Fibroblast of villous mesenchyme (primary cell): Measurements from ENCODE around the gene INTS4. TPM values are rescaled to one million over a fixed set of nuclear protein-coding genes. Genes with fewer than 3 reads are reported as not detected.
"Not testable (repeated sequence)": the region's sequence is repeated elsewhere in the genome, so short reads cannot be mapped to it uniquely, and the experiment has no call there.

Experiments used
- DNase-seq: peaks from one replicate; pipeline ENCODE4 v3.0.0-alpha.2; 2010; ENCODE audit warnings: low read depth
- H3K4me3 ChIP-seq: 2 replicates; pipeline ENCODE4 v1.5.1; 2011; ENCODE audit warnings: low read depth, mild to moderate bottlenecking, low read length
- total RNA-seq: library from RNA; depleted of rRNA; stranded (reverse); fragments of >200 nt; gene quantifications from 2 replicates; pipeline ENCODE4 v1.2.3, GENCODE V29; 2012
- TF ChIP-seq, protein P1 (sequence below): IDR thresholded peaks from 2 replicates; pipeline ENCODE4 v1.5.1; 2012; ENCODE audit warnings: low read depth, mild to moderate bottlenecking, low read length; ENCODE audit not compliant: insufficient read depth

INTS4 gene
- total RNA-seq, 1 donor: 37.1 TPM

DNA sequence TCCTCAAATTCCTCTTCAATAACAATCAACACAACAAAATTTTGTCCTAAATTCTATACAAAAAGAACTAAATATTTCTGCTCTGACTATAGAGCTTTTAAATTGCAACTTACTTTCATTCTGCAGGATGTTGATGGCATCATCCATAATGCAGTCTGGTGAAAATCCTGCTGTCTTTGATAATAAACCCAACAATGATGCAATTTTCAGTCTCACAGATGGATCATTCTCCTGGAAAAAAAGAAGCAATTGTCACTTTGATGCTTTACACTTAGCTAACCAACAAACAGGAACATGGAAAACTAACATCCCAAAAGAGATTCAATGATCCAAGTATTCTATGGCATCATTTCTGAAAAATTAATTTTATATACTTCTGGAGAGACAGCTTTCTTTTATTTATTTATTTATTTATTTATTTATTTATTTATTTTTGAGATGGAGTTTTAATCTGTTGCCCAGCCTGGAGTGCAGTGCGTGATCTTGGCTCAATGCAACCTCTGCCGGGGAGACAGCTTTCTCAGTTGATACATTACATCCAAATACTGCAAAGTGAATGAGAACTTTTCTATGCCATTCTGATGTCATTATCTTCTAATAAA lies 13.0 kb downstream of the INTS4 start:
- H3K4me3 ChIP-seq: no peak overlapping the region
- DNase-seq: peak; percentile 28
- TF ChIP-seq, protein P1, sequence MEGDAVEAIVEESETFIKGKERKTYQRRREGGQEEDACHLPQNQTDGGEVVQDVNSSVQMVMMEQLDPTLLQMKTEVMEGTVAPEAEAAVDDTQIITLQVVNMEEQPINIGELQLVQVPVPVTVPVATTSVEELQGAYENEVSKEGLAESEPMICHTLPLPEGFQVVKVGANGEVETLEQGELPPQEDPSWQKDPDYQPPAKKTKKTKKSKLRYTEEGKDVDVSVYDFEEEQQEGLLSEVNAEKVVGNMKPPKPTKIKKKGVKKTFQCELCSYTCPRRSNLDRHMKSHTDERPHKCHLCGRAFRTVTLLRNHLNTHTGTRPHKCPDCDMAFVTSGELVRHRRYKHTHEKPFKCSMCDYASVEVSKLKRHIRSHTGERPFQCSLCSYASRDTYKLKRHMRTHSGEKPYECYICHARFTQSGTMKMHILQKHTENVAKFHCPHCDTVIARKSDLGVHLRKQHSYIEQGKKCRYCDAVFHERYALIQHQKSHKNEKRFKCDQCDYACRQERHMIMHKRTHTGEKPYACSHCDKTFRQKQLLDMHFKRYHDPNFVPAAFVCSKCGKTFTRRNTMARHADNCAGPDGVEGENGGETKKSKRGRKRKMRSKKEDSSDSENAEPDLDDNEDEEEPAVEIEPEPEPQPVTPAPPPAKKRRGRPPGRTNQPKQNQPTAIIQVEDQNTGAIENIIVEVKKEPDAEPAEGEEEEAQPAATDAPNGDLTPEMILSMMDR: no peak

DNA sequence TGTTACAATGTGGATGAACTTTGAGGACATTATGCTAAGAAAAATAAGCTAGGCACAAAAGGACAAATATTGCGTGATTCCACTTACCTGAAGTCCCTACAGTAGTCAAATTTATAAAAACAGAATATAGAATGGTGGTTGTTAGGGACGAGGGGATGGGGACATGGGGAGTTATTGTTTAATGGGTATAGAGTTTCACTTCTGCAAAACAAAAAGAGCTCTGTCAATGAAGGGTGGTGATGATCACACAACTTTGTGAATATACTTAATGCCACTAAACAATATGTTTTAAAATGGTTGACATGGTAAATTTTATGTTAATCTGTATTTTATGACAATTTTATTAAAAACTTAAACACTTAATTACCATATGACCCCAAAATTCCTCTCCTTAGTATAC lies 26.1 kb downstream of the INTS4 start:
- no peak overlapping the region for H3K4me3 ChIP-seq
- TF ChIP-seq, protein P1: no peak
- DNase-seq: no peak

DNA sequence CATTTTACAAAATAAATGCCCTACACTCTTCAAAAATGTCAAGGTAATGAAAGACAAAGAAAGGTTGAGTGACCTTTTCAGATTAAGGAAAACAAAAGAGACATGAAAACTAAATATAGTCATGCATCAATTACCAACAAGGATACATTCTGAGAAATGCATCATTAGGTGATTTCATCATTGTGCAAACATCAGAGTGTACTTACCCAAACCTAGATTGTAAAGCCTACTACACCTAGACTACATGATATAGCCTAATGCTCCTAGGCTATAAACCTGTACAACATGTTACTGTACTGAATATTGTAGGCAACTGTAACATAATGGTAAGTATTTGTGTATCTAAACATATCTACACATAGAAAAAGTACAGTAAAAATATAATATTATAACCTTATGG lies 26.7 kb downstream of the INTS4 start:
- DNase-seq: no peak
- no peak overlapping the region for H3K4me3 ChIP-seq
- TF ChIP-seq, protein P1: no peak

DNA sequence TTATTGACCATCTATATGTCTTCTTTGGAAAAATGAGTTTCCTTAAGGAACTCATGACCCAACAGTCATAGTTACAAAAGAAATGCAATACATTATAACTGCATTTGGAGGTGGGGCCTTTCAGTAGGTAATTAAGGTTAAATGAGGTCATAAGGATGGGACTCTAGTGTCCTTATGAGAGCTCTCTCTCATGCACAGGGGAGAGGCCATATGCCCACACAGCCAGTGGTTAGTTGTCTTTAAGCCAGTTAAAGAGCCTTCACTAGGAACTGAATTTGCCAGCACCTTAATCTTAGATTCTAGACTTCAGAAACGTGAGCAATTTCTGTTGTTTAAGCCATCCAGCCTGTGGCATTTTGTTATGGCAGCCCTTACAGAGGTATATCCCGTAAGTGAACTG lies 27.3 kb downstream of the INTS4 start:
- no peak overlapping the region for H3K4me3 ChIP-seq
- DNase-seq: no peak
- TF ChIP-seq, protein P1: no peak

DNA sequence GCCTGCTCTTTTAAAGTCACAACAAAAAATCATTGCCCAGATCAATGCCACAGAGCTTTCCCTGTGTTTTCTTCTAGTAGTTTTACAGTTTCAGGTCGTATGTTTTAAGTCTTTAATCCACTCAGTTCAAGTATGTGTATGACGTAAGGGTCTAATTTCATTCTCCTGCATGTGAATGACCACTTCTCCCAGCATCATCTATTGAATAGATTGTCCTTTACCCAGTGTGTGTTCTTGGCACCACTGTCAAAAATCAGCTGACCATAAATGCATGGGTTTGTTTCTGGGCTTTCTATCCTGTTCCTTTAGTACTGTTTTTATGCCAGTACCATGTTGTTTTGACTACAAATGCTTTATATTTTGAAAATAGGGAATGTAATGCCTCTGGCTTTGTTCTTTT lies 28.1 kb downstream of the INTS4 start:
- TF ChIP-seq, protein P1: no peak
- no peak for DNase-seq

DNA sequence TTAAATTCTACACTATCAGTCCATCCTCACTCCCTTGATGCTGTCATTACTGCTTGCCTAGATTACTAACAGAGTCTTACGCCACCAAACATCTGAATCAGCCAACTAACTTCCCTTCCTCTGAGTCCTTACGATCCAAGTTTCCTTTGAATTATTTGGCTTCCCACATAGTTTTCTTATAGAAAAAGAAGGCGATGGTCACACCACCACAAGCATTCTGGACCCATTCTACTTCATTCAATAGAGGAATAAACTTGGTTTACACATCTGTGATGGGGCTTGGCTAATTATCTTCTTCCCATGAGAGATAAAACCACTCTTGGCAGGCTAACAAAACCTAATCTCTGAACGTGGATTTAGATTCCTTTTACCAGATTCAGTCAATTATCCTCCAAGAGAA lies 35.0 kb downstream of the INTS4 start:
- TF ChIP-seq, protein P1: no peak
- peak; percentile 78 for DNase-seq
- no peak overlapping the region for H3K4me3 ChIP-seq

More for the DNA sequence above, 28.1 kb downstream of the INTS4 start:
- no peak overlapping the region for H3K4me3 ChIP-seq

DNA sequence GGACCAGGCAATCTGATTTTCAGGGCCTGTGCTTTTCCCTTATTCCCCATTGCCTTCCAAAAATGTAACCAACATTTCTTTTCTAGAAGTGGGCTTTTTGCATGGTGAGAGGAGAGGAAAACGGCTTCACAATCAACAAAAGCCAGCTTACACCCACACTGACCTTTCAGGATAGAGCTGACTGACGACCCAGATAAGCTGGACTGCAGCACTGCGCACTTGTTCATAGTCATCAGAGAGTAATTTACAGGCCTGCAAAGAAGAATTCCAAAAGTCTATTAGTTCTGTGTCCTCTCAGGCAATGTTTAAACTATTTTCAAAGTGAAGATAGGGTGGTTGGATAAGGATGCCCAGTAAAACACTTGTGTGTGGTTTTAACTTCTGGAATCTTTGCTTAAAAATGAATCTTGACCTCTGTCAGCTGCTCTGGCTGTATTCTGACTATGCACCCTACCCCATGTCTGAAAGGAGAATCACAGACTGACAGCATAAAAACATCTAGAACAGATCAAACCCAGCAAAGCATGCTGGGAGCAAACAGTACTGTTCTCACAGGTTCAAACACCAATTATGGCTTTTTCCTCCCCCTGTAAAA lies 35.8 kb downstream of the INTS4 start:
- H3K4me3 ChIP-seq: not testable (repeated sequence)

DNA sequence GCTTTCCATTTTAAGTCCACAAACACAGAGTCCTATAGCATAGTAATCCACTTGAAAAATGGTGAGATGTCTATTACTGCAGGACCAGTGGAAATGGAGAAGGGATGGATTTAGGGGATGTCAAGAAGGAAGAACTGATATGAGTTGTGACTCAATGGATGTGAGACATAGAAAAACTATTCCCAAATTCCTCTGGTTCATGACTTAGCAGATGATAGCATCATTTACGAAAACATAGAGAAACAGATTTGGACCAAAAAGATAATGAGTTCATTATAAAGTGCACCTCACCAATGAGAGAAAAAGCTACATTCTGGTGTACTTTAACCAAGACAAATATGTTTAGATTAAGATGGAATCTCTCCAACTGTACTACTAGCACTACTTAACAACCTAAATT lies 51.2 kb downstream of the INTS4 start:
- DNase-seq, H3K4me3 ChIP-seq: not testable (repeated sequence)

More for the DNA sequence above, 35.8 kb downstream of the INTS4 start:
- DNase-seq: peak; percentile 69

DNA sequence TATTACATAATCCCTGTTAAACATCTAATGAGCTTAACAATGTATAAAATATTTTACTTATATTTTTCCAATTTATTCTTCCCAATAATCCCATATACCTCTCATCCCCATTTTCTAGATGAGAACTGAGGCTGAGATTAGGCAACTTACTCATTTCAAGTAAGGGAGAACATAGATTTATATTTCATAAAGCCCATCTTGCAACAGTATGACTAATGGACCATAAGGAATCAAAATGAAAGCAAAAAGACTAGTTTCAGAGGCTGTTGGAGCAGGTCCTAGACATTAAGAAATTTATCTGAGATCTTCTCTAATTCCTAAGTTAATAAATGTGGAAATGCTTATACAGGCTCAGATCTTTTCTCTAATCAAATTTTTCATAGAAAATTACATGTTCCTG lies 52.0 kb downstream of the INTS4 start:
- not testable (repeated sequence) for H3K4me3 ChIP-seq
- peak; percentile 37 for DNase-seq

DNA sequence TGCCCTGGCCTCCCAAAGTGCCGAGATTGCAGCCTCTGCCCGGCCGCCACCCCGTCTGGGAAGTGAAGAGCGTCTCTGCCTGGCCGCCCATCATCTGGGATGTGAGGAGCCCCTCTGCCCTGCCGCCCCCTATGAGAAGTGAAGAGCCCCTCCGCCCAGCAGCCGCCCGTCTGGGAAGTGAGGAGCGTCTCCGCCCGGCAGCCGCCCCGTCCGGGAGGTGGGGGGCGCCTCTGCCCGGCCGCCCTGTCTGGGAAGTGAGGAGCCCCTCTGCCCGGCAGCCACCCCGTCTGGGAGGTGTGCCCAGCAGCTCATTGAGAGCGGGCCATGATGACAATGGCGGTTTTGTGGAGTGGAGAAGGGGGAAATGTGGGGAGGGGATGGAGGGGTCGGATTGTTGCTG lies 60.9 kb downstream of the INTS4 start:
- DNase-seq, H3K4me3 ChIP-seq: not testable (repeated sequence)

DNA sequence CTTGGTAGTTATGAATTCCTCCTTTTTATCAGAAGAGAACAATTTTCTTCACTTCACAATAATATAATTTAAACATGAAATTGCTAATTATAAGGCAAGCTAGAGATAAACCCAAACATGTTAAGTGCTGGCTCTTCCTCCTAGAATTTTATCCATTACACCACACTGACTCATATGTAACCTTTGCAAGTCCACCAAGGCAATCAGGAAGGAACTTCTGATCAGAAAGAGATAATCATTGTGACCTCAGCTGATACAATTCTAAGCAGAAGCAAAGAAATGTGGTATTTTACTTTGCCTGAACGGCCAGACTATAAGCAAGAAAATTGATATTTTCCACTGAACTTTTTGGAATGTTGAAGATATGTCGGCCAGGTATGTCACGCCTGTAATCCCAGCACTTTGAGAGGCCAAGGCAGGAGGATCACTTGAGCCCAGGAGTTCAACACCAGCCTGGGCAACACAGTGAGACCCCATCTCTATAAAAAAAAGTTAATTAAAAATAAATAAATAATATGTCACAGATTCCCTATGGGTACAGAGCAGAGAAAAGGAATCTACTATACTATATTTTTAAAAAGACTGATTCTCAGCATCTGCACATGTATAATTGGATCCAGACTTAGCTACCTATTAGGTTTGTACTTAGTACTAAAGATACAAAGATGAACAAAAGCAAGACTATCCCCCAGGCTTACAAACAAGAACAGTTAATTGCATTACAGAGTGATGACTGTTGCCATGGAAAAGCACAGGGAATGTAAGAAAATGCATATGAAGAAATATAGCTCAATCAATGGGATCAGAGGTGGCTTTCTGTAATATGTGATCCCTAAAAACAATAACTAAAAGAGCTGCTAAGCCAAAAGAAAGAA lies 63.9 kb downstream of the INTS4 start:
- not testable (repeated sequence) for H3K4me3 ChIP-seq
- peak; percentile 27 for DNase-seq
